ENCODE data around the gene FAM161A.
"Not testable (repeated sequence)": the region's sequence is repeated elsewhere in the genome, so short reads cannot be mapped to it uniquely, and the experiment has no call there.

The FAM161A gene

GRCh38 chr2:61833971-61834370 lies 19.9 kb downstream of the FAM161A start:
- no peak for DNase-seq

DNA sequence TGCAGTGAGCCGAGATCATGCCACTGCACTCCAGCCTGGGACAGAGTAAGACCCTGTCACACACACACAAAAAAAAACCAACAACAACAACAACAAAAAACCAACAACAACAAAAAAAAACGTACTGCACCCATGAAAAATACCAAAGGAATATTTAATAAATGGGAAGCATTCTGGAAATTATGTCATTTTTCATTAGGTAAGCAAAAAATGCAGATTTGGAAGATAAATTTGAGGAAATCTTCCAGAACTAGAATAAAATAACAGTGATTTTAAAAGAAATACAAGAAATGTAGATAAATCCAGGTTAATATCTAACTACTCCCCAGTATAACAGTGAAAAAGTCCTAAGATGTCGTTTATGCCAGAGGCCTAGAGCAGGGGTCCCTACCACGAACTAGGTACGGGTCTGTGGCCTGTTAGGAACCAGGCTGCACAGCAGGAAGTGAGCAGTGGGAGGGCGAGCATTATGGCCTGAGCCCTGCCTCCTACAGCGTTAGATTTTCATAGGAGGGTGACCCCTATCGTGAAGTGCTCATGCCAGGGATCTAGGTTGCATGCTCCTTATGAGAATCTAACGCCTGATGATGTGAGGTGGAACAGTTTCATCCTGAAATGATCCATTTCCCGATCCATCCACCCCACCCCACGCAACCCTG lies 21.5 kb downstream of the FAM161A start:
- no peak for DNase-seq

DNA sequence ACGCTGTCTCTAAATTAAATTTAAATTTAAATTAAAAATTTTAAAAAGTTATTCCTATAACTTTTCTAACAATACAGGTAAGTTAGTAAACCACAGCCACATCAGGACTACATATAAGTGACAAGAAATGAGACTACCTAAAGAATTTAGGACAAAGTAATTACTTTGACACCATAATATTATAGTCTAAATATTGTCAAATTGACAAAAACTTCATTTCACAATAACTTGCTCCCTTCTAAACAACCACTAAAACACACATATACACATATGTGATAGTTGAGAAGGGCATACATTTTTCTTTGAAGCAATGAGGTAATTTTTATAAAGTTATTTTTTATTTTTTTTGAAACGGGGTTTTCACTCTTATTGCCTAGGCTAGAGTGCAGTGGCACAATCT lies 31.6 kb downstream of the FAM161A start:
- DNase-seq, result no peak

DNA sequence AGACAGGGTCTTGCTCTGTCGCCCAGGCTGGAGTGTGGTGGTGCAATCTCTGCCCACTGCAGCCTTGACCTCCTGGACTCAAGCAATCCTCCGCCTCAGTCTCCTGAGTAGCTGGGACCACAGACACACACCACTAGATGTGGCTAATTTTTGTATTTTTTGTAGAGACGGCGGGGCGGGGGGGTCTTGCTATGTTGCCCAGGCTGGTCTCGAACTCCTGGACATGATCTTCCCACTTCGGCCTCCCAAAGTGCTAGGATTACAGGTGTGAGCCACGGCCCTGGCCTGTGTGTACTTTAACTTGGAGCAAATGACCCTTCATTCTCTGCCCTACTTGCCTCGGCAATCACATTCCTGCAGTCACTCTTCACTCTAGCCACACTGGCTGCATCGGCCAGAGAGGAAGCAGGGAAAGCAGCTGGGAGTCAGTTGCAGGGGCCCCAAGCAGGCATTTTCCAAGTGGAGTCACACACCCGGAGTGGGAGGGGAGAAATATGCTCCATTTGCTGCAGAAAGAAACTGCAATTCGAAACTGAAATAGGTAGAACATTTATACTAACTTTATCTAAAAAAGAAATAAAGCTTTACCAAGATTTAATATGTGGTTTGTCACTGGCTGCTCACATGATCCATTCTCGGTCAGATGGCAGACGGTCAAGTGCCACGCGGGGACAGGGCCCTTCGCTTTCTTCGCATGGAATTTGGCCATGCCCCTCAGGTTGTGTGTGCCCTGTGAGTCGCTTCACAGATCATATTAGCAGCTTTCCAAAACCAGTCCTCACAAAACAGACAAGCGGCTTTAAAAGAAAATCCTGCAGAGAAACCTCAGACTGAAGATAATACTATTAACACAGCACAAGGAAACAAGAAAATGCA lies 37.1 kb downstream of the FAM161A start:
- no peak for DNase-seq

DNA sequence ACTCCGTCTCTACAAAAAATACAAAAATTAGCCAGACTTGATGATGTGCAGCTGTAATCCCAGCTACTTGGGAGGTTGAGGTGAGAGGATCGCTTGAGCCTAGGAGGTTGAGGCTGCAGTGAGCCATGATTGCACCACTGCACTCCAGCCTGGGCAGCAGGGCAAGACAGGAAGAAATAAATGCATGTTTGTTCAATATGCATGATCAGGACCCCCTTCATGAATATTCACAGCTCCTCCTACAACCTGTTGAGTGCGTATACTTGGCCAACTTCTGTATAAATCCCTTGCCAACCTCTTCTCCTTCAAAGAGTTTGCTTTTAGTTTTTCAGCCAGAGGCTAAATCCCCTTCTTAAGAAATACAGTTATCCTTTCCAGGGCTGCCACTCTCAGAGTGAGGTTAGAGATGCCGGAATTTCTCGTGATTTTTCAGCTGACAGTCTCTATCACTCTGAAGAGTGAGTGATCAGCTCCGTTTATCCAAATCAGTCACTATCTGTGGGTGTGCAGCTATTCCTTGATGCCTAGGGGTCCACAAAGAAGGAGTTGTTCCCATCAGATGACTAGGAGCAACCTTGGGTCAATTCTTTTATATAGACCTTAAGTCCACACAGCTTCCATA lies 39.2 kb downstream of the FAM161A start:
- no peak for DNase-seq

DNA sequence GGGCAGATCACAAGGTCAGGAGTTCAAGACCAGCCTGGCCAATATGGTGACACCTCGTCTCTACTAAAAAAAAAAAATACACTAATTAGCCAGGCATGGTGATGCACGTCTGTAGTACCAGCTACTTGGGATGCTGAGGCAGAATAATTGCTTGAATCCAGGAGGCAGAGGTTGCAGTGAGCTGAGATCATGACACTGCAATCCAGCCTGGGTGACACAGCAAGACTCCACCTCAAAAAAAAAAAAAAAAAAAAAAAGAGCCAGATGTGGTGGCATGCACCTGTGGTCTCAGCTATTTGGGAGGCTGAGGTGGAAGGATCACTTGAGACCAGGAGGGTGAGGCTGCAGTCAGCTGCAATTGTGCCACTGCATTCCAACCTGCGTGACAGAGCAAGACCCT lies 40.5 kb downstream of the FAM161A start:
- not testable (repeated sequence) for DNase-seq

- no peak for DNase-seq
These were observed 42.0 kb downstream of the FAM161A start for GRCh38 chr2:61811821-61812220.

DNA sequence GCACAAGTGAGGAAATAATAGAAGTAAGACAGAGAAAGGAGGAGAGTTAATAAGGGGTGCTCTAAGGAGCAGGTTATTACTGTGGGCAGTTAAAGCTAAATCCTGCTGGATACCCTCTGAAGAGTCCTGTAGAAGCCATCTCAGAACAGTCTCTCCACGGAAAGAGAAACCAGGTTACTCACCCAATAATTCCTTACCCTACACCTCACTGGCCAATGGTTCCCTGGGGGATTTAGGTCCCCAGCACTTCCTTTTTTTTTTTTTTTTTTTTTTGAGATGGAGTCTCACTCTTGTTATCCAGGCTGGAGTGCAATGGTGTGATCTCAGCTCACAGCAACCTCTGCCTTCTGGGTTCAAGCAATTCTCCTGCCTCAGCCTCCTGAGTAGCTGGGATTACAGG lies 43.7 kb downstream of the FAM161A start:
- DNase-seq, result not testable (repeated sequence)

- not testable (repeated sequence) for DNase-seq
These were observed 45.2 kb downstream of the FAM161A start for GRCh38 chr2:61808693-61809092.

DNA sequence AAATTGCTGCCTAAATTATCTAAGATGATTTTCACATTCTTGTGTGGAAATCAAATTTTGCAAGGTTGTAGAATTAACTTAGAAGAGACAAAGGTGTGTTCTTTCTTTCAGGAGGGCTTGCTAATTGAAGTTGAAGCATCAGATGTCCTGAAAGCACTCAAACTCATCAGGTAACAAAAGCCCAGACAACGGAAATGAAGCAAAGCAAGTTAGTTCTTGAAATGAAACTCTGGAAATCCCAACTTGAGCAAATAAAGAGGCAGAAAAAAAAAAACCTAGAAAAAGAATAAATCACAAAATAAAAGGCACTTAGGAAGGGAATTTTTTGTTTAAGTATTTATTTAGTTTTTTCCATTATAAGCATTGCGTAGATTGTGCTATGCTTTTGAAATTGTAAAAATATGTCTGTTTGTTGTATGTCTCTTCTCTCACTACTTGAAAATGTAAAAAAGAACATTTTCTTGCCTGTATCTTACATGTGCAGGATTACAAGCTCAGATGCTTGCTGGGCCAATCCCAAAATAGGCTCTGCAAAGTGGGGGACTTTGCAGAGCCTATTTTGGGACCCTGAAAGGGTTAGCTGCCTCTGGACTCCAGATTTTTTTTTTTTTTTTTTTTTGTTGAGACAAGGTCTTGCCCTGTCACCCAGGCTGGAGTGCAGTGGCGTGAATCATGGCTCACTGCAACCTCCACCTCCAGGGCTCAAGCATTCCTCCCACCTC lies 46.7 kb downstream of the FAM161A start:
- DNase-seq, result no peak

GRCh38 chr2:61802548-61802947 lies 51.3 kb downstream of the FAM161A start:
- no peak for DNase-seq

- DNase-seq, result no peak
These were observed 54.8 kb downstream of the FAM161A start for GRCh38 chr2:61799099-61799498.

DNA sequence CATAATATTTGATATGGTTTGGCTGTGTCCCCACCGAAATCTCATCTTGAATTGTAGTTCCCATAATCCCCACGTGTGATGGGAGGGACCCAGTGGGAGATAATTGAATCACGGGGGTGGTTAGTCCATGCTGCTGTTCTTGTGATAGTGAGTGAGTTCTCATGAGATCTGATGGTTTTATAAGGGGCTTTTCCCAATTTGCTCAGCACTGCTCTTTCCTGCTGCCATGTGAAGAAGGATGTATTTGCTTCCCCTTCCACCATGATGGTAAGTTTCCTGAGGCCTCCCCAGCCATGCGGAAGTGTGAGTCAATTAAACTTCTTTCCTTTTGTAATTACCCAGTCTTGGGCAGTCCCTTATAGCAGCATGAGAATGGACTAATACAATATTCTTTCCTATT lies 56.4 kb downstream of the FAM161A start:
- not testable (repeated sequence) for DNase-seq

DNA sequence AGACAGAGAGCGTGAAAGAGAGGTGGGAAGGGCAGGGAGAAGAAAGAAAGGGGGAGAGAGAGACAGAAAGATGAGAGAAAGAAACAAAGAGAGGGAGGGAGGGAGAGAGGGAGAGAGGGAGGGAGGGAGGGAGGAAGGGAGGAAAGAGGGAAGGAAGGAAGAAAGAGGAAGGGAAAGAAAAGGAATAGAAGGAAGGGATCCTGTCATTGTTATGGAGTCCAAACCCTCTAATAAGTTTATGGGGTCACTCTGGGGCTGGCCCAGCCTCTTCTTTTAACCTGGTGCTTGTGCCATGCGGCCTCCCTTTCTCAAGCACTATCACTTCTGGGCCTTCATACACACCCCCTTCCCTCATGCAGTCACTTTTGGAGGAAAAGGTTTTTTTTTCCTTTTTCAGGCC lies 58.5 kb downstream of the FAM161A start:
- no peak for DNase-seq

GRCh38 chr2:61793389-61793836 lies 60.4 kb downstream of the FAM161A start:
- DNase-seq, result no peak

GRCh38 chr2:61792355-61792890 lies 61.4 kb downstream of the FAM161A start:
- DNase-seq, result no peak

DNA sequence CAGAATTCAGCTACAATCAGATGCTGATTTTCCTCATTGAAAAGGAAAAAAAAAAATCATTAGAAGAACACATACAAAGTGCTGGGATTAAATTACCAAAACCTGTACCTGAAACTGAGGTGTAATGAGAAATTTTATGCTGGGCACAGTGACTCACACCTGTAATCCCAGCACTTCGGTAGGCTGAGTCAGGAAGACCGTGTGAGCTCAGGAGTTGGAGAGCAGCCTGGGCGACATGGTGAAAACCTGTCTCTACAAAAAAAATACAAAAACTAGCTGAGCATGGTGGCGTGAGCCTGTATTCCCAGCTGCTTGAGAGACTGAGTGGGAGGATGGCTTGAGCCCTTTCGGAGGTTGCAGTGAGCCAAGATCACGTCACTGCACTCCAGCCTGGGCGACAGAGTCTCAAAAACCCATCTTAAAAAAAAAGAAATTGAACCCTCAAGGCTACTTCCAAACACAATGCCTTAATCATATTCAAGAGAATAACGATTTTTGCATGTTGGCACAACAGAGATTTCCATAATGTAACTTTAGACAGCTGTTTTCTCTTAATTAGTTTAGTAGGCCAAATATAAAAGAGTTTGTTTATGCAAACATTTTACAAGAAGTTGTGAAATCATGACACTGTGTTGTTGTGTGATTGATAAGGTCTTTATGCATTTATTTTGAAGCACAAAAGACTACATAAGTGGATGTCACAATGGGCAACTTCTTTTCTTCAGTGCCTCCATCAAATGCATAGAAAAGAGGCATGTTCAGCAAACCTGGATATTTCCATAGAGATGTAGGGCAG lies 63.9 kb downstream of the FAM161A start:
- DNase-seq, result no peak

DNA sequence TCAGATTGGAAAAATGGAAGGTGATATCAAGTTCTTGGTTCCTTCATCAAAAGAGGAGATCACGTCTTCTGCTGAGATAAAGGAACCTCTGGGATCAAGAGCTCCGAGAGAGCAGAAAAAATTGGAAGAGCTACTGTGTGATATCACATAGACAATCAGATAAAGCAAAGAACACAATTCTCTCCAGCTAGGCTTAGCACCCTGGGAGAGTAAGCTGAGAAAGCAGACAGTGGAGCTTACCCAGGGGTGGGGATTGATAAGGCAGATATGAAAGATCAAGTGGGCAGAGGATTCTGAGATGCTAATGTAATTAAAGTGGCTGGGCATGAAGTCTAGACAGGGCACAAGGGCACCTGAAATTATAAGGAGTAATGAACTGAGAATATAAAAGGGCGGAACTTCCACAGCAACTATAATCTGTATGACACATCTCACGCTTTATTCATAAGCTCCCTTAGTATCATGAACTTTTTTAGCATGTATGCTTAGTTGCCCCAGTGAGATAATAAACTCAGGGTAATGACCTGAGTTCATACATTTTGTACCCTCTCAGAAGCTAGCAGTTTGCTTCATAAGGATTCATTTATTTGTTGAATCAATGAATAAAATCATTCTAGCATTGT lies 65.8 kb downstream of the FAM161A start:
- DNase-seq, result no peak

GRCh38 chr2:61786876-61787275 lies 67.0 kb downstream of the FAM161A start:
- DNase-seq, result no peak

- no peak for DNase-seq
These were observed 68.3 kb downstream of the FAM161A start for GRCh38 chr2:61785583-61785982.

GRCh38 chr2:61784643-61785042 lies 69.2 kb downstream of the FAM161A start:
- DNase-seq, result no peak
